Panc1 (cell line): ENCODE data around the gene FOXO4. TPM values are rescaled to one million over a fixed set of nuclear protein-coding genes. Genes with fewer than 3 reads are reported as not detected.

ENCODE experiments used
- ATAC-seq: fragments of 200-7000 bp; cut with Tn5 transposase; 2 replicates; pipeline ENCODE4 v1.9.1; 2020; ENCODE audit warnings: mild to moderate bottlenecking, moderate library complexity
- BruUV-seq: library from RNA; stranded (reverse); fragments of 400-500 nt; replicated peaks from 2 replicates; lab custom pipeline; 2021; lab: Mats Ljungman, UMichigan
- CTCF ChIA-PET: fragments of 300-600 bp; sonication (Branson Sonifier 250); formaldehyde crosslinking; loops from one replicate; lab custom pipeline; 2022; ENCODE audit warnings: antibody characterized with exemption; lab: Charles Lee
- POLR2A ChIA-PET: fragments of 300-600 bp; sonication (Branson Sonifier 250); formaldehyde crosslinking; loops from one replicate; lab custom pipeline; 2022; ENCODE audit warnings: antibody characterized with exemption; lab: Charles Lee
- DNase-seq: peaks from one replicate; pipeline ENCODE4 v3.0.0-alpha.2; 2010; ENCODE audit warnings: low read depth, low spot score
- H3K27ac ChIP-seq: 2 replicates; pipeline ENCODE4 v1.5.1; 2011; ENCODE audit warnings: mild to moderate bottlenecking, low read length, inconsistent platforms
- H3K27me3 ChIP-seq: fragments of 200-500 bp; sonication (Bioruptor generic); 2 replicates; pipeline ENCODE4 v1.6.0; 2014; ENCODE audit warnings: low read length, inconsistent platforms; ENCODE audit not compliant: control insufficient read depth, insufficient read depth
- H3K36me3 ChIP-seq: fragments of 200-500 bp; sonication (Bioruptor generic); 2 replicates; pipeline ENCODE4 v1.5.1; 2014; ENCODE audit warnings: inconsistent platforms, mild to moderate bottlenecking, low read length, moderate library complexity; ENCODE audit not compliant: control insufficient read depth, insufficient read depth
- H3K4me1 ChIP-seq: 2 replicates; pipeline ENCODE4 v1.5.1; 2011; ENCODE audit warnings: inconsistent platforms, mild to moderate bottlenecking, low read length, moderate library complexity; ENCODE audit not compliant: control insufficient read depth, insufficient read depth
- H3K4me3 ChIP-seq, 2 experiments: 2 replicates each; pipeline ENCODE4 v1.5.1; 2011 to 2012; ENCODE audit warnings: low read depth in 2 of 2, low read length in 2 of 2, mild to moderate bottlenecking in 2 of 2, inconsistent platforms in 1 of 2, moderate library complexity in 1 of 2
- H3K9me3 ChIP-seq: fragments of 200-500 bp; sonication (Bioruptor generic); 2 replicates; pipeline ENCODE4 v1.5.1; 2014; ENCODE audit warnings: low read depth, mild to moderate bottlenecking, inconsistent platforms, low read length, moderate library complexity; ENCODE audit not compliant: control insufficient read depth, insufficient read depth
- CTCF ChIP-seq: fragments of 450-650 bp; IDR thresholded peaks from 2 replicates; pipeline ENCODE4 v1.5.1; 2017; ENCODE audit warnings: mild to moderate bottlenecking
- POLR2AphosphoS5 ChIP-seq: IDR thresholded peaks from 2 replicates; pipeline ENCODE4 v1.6.1; 2012; ENCODE audit warnings: mild to moderate bottlenecking, low read depth, low read length, moderate library complexity
- REST ChIP-seq, 2 experiments: IDR thresholded peaks; 2 replicates each; pipeline ENCODE4 v1.6.1; 2011 to 2012; ENCODE audit warnings: low read depth in 2 of 2, control low read depth in 1 of 2, low read length in 1 of 2, mild to moderate bottlenecking in 1 of 2, moderate library complexity in 1 of 2; ENCODE audit not compliant: insufficient read depth in 1 of 2
- SIN3A ChIP-seq: IDR thresholded peaks from 2 replicates; pipeline ENCODE4 v1.6.1; 2012; ENCODE audit warnings: low read depth, mild to moderate bottlenecking, low read length, moderate library complexity, borderline replicate concordance; ENCODE audit not compliant: insufficient read depth
- TCF7L2 ChIP-seq: IDR thresholded peaks from 2 replicates; pipeline ENCODE4 v1.6.1; 2011; ENCODE audit warnings: mild to moderate bottlenecking, low read depth, low read length, inconsistent platforms
- in situ Hi-C: cut with HindIII; loops from 2 replicates; pipeline ENCODE4 v1.10.0; 2016; ENCODE audit warnings: low sequenced_read_pairs, low pct_unique_long_range_greater_than_20kb
- intact Hi-C: fragments of 100-400 bp; cut with micrococcal nuclease; formaldehyde crosslinking; loops from one replicate; pipeline ENCODE4 v1.10.0; 2022; ENCODE audit not compliant: unreplicated experiment
- total RNA-seq: library from RNA; stranded (reverse); gene quantifications from one replicate; pipeline ENCODE4 v1.2.1, GENCODE V29; 2021; ENCODE audit not compliant: unreplicated experiment

The FOXO4 gene
- total RNA-seq, 1 experiment from 2014 or later: 2.9 TPM

DNA sequence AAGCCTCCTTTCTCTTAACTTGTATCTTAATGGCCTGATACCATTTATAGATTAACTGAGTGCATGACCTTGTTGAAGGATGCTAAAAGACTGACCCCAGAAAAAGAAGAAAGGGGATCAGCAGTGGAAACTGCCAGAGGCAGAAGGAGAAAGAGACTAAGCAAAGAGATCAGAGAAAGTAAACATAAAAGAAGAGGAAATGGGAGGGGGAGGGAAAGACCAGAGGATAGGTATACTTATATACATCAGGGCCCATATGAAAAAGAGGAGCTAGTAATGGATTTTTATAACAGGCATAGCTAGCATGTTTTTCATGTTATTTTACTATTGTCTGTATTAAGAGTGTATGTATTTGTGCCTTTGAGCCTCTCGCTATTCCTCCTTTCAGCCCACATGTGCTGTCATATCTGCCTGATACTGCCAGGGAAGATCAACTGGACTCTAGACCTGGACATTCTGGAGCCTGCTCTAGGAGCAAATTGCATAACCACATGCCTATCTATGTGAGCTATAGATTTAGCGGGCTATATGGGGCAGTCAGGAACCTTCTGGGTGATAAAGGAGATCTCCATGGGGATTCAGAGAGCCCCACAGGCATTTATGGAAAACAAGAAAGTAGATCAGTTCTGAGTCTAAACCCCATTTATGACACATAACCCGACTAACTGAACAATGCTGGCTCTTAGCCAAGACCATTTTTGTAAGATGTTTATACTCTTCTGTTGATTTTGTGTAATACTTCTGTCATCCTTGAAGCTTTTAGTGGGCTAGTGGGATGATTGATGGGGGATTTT is 14.1 kb upstream of the FOXO4 start:
- Histone ChIP-seq H3K9me3 (no peaks in the 10 kb centered on the region), H3K27ac (no peak overlapping the region), H3K4me1 (no peaks in the 10 kb centered on the region), H3K4me3 (no peak overlapping the region), H3K36me3 (no peaks in the 10 kb centered on the region), H3K27me3 (no peaks in the 10 kb centered on the region)
- intact Hi-C loops: no loop called here
- ChIA-PET POLR2A (no interaction called here), CTCF (no interaction called here)
- BruUV-seq: no TSS peak
- TF ChIP-seq POLR2AphosphoS5 (no peak), CTCF (no peak), REST (IDR thresholded peaks at IDR 0.05; ENCODE audit: insufficient read depth in 1 of 2, low read depth in 2 of 2, low read length in 1 of 2) (no peak), SIN3A (no peak), TCF7L2 (no peak)
- no peak for DNase-seq
- in situ Hi-C loops: no loop called here
- no peak for ATAC-seq

GRCh38 chrX:71082124-71082647 is 13.5 kb upstream of the FOXO4 start:
- Histone ChIP-seq H3K4me1 (no peaks in the 10 kb centered on the region), H3K36me3 (no peaks in the 10 kb centered on the region), H3K4me3 (no peak overlapping the region), H3K9me3 (no peaks in the 10 kb centered on the region), H3K27ac (no peak overlapping the region), H3K27me3 (no peaks in the 10 kb centered on the region)
- no TSS peak for BruUV-seq
- CTCF ChIA-PET: no interaction called here
- POLR2A ChIA-PET: no interaction called here
- in situ Hi-C loops: no loop called here
- DNase-seq (no peak), ATAC-seq (no peak)
- no peak for TF ChIP-seq CTCF
- TF ChIP-seq POLR2AphosphoS5: no peak
- TF ChIP-seq REST (IDR thresholded peaks at IDR 0.05; ENCODE audit: insufficient read depth in 1 of 2, low read depth in 2 of 2, low read length in 1 of 2): no peak
- no peak for TF ChIP-seq SIN3A
- intact Hi-C loops: no loop called here
